ENCODE results near the gene KCNB1. TPM values are rescaled to one million over a fixed set of nuclear protein-coding genes. Genes with fewer than 3 reads are reported as not detected.

Gene KCNB1
- total RNA-seq, 1 donor from 2014 or later, result not detected

DNA sequence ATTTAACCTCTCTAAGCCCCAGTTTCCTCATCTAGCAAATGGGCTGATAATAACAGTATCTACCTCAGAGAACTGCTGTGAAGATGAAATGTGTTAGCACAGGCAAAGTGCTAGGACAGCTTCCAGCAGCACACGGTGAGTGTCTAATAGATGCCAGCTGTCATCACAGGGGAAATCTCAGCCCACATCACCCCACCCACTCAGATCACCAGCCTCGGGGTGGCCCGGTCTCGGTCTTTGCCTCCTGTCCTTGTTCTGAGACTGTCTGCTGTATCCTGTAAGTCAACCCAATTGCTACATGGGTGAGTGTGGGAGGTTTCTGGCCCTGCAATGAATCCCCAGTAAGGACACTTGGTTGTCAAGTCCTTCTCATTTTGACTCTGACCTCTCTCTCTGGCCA, 105.1 kb downstream of the KCNB1 start:
- ChIA-PET CTCF (no interaction called here), POLR2A (no interaction called here)
- no peaks in the 10 kb centered on the region for H3K4me1 Mint-ChIP-seq
- H3K27me3 Mint-ChIP-seq, result peaks cover 4% of the 10 kb centered on the region
- H3K27ac Mint-ChIP-seq, result no peak overlapping the region
- DNase-seq (no peak), ATAC-seq (ENCODE audit: low read depth) (no peak)
- intact Hi-C loops (cut with micrococcal nuclease), result no loop called here
- no peak overlapping the region for H3K4me3 Mint-ChIP-seq
- H3K36me3 Mint-ChIP-seq (ENCODE audit: low read depth), result no peaks in the 10 kb centered on the region
- TF ChIP-seq, protein P1, sequence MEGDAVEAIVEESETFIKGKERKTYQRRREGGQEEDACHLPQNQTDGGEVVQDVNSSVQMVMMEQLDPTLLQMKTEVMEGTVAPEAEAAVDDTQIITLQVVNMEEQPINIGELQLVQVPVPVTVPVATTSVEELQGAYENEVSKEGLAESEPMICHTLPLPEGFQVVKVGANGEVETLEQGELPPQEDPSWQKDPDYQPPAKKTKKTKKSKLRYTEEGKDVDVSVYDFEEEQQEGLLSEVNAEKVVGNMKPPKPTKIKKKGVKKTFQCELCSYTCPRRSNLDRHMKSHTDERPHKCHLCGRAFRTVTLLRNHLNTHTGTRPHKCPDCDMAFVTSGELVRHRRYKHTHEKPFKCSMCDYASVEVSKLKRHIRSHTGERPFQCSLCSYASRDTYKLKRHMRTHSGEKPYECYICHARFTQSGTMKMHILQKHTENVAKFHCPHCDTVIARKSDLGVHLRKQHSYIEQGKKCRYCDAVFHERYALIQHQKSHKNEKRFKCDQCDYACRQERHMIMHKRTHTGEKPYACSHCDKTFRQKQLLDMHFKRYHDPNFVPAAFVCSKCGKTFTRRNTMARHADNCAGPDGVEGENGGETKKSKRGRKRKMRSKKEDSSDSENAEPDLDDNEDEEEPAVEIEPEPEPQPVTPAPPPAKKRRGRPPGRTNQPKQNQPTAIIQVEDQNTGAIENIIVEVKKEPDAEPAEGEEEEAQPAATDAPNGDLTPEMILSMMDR (IDR thresholded peaks at IDR 0.05), result no peak
- H3K9me3 Mint-ChIP-seq, result no peaks in the 10 kb centered on the region

DNA sequence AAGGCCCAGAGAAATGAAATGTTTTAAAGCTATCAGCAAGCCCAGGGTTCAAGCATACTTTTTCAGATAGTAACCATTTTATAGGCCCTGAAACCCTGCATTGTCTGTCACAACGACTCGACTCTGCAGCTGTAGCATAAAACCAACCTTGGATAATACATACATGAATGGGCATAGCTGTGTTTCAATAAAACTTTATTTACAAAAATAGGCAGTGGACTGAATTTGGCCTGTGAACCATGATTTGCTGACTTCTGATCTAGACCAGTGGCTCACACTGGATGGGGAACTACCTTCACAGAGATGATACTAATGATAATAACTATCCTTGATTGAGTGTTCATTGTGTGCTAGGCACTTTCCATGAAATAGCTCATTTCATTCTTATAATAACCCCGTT, 107.3 kb downstream of the KCNB1 start:
- CTCF ChIA-PET, result no interaction called here
- no peaks in the 10 kb centered on the region for H3K4me1 Mint-ChIP-seq
- no peak overlapping the region for H3K27ac Mint-ChIP-seq
- TF ChIP-seq, protein P1 (IDR thresholded peaks at IDR 0.05), result no peak
- intact Hi-C loops (cut with micrococcal nuclease), result no loop called here
- peaks cover 4% of the 10 kb centered on the region for H3K27me3 Mint-ChIP-seq
- ATAC-seq (ENCODE audit: low read depth), result no peak
- no peaks in the 10 kb centered on the region for H3K36me3 Mint-ChIP-seq (ENCODE audit: low read depth)
- POLR2A ChIA-PET, result interaction anchor here (0.5 kb wide), 1 partner anchor 497 kb away, joined by 4 read pairs; no protein-coding TSS in a partner anchor
- no peaks in the 10 kb centered on the region for H3K9me3 Mint-ChIP-seq
- no peak for DNase-seq
- H3K4me3 Mint-ChIP-seq, result no peak overlapping the region

DNA sequence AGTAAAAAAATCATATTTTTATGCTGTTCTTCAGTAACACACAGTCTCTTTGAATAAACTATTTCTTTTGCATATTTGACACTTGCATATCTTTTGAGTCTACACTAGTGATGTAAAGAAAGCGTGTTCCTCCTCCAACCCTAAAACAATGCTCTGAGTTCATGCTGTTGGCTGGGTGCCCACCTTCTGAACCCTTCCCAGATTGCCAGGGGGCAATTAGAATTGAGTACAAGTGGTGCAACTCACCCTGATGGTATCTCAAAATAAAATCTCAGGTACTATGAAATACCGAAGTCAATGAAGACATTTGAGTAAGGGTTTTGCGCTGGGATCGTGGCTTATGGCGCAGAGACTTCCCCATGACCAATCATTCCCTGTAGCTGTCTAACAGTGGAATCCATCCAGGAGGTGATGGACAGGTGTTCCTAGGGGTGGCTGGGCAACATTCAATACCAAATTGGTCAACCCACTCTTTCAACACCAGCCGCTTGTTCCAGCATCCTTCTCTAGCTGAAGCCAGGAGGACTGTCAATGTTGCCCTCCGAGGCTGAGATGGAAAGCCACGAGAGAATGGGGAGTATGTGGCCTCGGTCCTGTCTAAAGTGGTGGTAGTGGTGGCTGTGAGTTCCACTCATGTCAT, 110.3 kb downstream of the KCNB1 start:
- no peak for ATAC-seq (ENCODE audit: low read depth)
- ChIA-PET CTCF (no interaction called here), POLR2A (no interaction called here)
- peaks cover 12% of the 10 kb centered on the region for H3K27me3 Mint-ChIP-seq
- H3K4me3 Mint-ChIP-seq, result no peak overlapping the region
- TF ChIP-seq, protein P1 (IDR thresholded peaks at IDR 0.05), result no peak
- intact Hi-C loops (cut with micrococcal nuclease), result no loop called here
- no peak for DNase-seq
- H3K4me1 Mint-ChIP-seq, result no peaks in the 10 kb centered on the region
- H3K27ac Mint-ChIP-seq, result no peak overlapping the region
- H3K9me3 Mint-ChIP-seq, result no peaks in the 10 kb centered on the region
- no peaks in the 10 kb centered on the region for H3K36me3 Mint-ChIP-seq (ENCODE audit: low read depth)

DNA sequence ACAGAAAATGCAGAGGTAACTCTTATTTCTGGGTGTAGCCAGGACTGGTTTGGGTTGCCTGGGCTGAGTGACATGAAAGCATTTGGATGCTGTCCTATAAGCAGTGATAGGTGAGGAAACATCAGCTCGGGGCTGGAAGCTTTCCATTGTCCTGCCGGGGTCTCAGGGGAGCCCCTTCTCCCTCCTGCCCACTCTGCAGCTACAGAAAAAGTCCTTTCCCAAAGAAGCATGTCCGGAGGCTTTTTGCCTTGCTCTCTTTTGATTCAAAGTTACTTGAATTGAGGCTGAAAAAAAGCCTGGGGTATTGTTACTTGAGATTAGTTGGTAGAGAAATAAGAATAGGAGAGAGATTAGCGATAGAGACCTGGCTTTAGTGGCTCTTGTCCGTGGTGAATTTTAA, 113.9 kb downstream of the KCNB1 start:
- ChIA-PET POLR2A (no interaction called here), CTCF (no interaction called here)
- TF ChIP-seq, protein P1 (IDR thresholded peaks at IDR 0.05), result no peak
- H3K4me3 Mint-ChIP-seq, result no peak overlapping the region
- no peak overlapping the region for H3K27ac Mint-ChIP-seq
- H3K27me3 Mint-ChIP-seq, result peaks cover 31% of the 10 kb centered on the region
- H3K4me1 Mint-ChIP-seq, result no peaks in the 10 kb centered on the region
- no peaks in the 10 kb centered on the region for H3K36me3 Mint-ChIP-seq (ENCODE audit: low read depth)
- no peak for ATAC-seq (ENCODE audit: low read depth)
- intact Hi-C loops (cut with micrococcal nuclease), result no loop called here
- H3K9me3 Mint-ChIP-seq, result no peaks in the 10 kb centered on the region
- DNase-seq, result no peak

DNA sequence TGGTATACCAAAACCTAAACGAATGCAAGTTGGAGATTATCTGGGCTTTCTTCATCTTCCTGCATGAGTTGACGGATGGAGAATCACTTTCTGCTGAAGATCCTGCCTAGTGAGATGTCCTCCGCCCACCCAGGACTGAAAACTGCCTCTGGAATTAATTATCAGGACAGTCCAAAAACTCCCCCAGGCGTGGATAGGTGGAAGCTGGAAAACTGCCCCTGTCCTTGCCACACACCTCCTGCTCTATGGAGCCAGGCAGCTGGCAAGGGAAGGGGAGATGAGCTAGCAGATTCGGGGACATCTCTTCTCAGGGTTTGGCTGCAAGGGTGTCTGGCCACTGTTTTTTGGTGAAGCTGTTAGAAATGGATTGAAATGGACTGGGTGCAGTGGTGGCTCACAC, 115.4 kb downstream of the KCNB1 start:
- H3K27me3 Mint-ChIP-seq, result peaks cover 31% of the 10 kb centered on the region
- TF ChIP-seq, protein P1 (IDR thresholded peaks at IDR 0.05), result no peak
- H3K36me3 Mint-ChIP-seq (ENCODE audit: low read depth), result no peaks in the 10 kb centered on the region
- DNase-seq (no peak), ATAC-seq (ENCODE audit: low read depth) (no peak)
- CTCF ChIA-PET, result no interaction called here
- intact Hi-C loops (cut with micrococcal nuclease), result no loop called here
- no peaks in the 10 kb centered on the region for H3K4me1 Mint-ChIP-seq
- no peak overlapping the region for H3K27ac Mint-ChIP-seq
- POLR2A ChIA-PET, result no interaction called here
- no peaks in the 10 kb centered on the region for H3K9me3 Mint-ChIP-seq
- no peak overlapping the region for H3K4me3 Mint-ChIP-seq
